Activated CD4-positive, alpha-beta T cell treated with anti-CD3 and anti-CD28 coated beads, Interleukin-2, amount 10 ng/mL, durations not matched to agents 7 days and 5 days (primary cell): ENCODE data around the gene WDR91. TPM values are rescaled to one million over a fixed set of nuclear protein-coding genes. Genes with fewer than 3 reads are reported as not detected.

ENCODE experiments used
- CTCF ChIA-PET: fragments of 350-600 bp; sonication (Branson Sonifier 250); formaldehyde crosslinking; loops from one replicate; lab custom pipeline; 2021; ENCODE audit warnings: antibody characterized with exemption; lab: Charles Lee
- POLR2A ChIA-PET: fragments of 350-600 bp; sonication (Branson Sonifier 250); formaldehyde crosslinking; loops from one replicate; lab custom pipeline; 2021; ENCODE audit warnings: antibody characterized with exemption; lab: Charles Lee
- DNase-seq: peaks from one replicate; pipeline ENCODE4 v3.0.0-alpha.2; 2020
- H3K27ac Mint-ChIP-seq: one replicate; pipeline ENCODE4 v1.8.0; 2021; ENCODE audit warnings: mild to moderate bottlenecking, moderate library complexity, mixed read lengths
- H3K27me3 Mint-ChIP-seq: one replicate; pipeline ENCODE4 v1.8.0; 2021; ENCODE audit warnings: mixed read lengths
- H3K36me3 Mint-ChIP-seq: one replicate; pipeline ENCODE4 v1.8.0; 2021; ENCODE audit warnings: low read depth, mixed read lengths
- H3K4me1 Mint-ChIP-seq: one replicate; pipeline ENCODE4 v1.8.0; 2021; ENCODE audit warnings: mixed read lengths
- H3K4me3 Mint-ChIP-seq: one replicate; pipeline ENCODE4 v1.8.0; 2021; ENCODE audit warnings: mild to moderate bottlenecking, moderate library complexity, mixed read lengths
- H3K9me3 Mint-ChIP-seq: one replicate; pipeline ENCODE4 v1.8.0; 2021; ENCODE audit warnings: mixed read lengths
- total RNA-seq, 2 experiments: library from RNA; stranded (reverse); gene quantifications; one replicate each; pipeline ENCODE4 v1.2.3, GENCODE V29; 2021

Gene WDR91
- total RNA-seq, 2 experiments from 2014 or later = 15.5 to 17.3 TPM

GRCh38 chr7:135206941-135207391 is 4.4 kb downstream of the WDR91 start:
- peaks cover 16% of the 10 kb centered on the region for H3K36me3 Mint-ChIP-seq
- H3K4me1 Mint-ChIP-seq = peaks cover 36% of the 10 kb centered on the region
- DNase-seq = no peak
- CTCF ChIA-PET = interaction anchor here (0.6 to 1.2 kb wide), 2 partner anchors 9 to 139 kb away, joined by 3 read pairs; no protein-coding TSS in a partner anchor
- POLR2A ChIA-PET = no interaction called here
- no peak overlapping the region for H3K27ac Mint-ChIP-seq
- H3K27me3 Mint-ChIP-seq = no peaks in the 10 kb centered on the region
- H3K9me3 Mint-ChIP-seq = no peaks in the 10 kb centered on the region
- H3K4me3 Mint-ChIP-seq = no peak overlapping the region

GRCh38 chr7:135205850-135206249 is 5.5 kb downstream of the WDR91 start:
- H3K9me3 Mint-ChIP-seq = no peaks in the 10 kb centered on the region
- CTCF ChIA-PET = interaction anchor here (1.2 to 2.1 kb wide), 5 partner anchors 8 to 220 kb away, joined by 3 to 7 read pairs (median 4); partner anchors contain the start of genes AGBL3 and CYREN
- POLR2A ChIA-PET = interaction anchor here (0.7 kb wide), 1 partner anchor 58 kb away, joined by 3 read pairs; the partner anchor contains the start of gene TMEM140
- no peak overlapping the region for H3K4me3 Mint-ChIP-seq
- H3K27ac Mint-ChIP-seq = no peak overlapping the region
- no peak for DNase-seq
- H3K36me3 Mint-ChIP-seq = peaks cover 20% of the 10 kb centered on the region
- H3K4me1 Mint-ChIP-seq = peaks cover 31% of the 10 kb centered on the region
- no peaks in the 10 kb centered on the region for H3K27me3 Mint-ChIP-seq

- H3K27me3 Mint-ChIP-seq = no peaks in the 10 kb centered on the region
- peaks cover 20% of the 10 kb centered on the region for H3K36me3 Mint-ChIP-seq
- no peak for DNase-seq
- H3K4me3 Mint-ChIP-seq = no peak overlapping the region
- H3K4me1 Mint-ChIP-seq = peaks cover 23% of the 10 kb centered on the region
- POLR2A ChIA-PET = no interaction called here
- H3K9me3 Mint-ChIP-seq = no peaks in the 10 kb centered on the region
- no peak overlapping the region for H3K27ac Mint-ChIP-seq
- CTCF ChIA-PET = interaction anchor here (0.7 to 2.1 kb wide), 6 partner anchors 14 to 580 kb away, joined by 3 to 7 read pairs (median 4); partner anchors contain the start of genes AGBL3 and CYREN
These were observed 6.5 kb downstream of the WDR91 start for GRCh38 chr7:135204876-135205275.

GRCh38 chr7:135204341-135204749 is 7.0 kb downstream of the WDR91 start:
- ChIA-PET POLR2A (no interaction called here), CTCF (interaction anchor here (0.7 to 2.1 kb wide), 5 partner anchors 13 to 579 kb away, joined by 3 to 7 read pairs (median 3); partner anchors contain the start of gene CYREN)
- DNase-seq = no peak
- peaks cover 20% of the 10 kb centered on the region for H3K4me1 Mint-ChIP-seq
- H3K9me3 Mint-ChIP-seq = no peaks in the 10 kb centered on the region
- H3K27ac Mint-ChIP-seq = no peak overlapping the region
- H3K36me3 Mint-ChIP-seq = peaks cover 21% of the 10 kb centered on the region
- no peaks in the 10 kb centered on the region for H3K27me3 Mint-ChIP-seq
- no peak overlapping the region for H3K4me3 Mint-ChIP-seq

- Mint-ChIP-seq H3K36me3 (peaks cover 32% of the 10 kb centered on the region), H3K9me3 (no peaks in the 10 kb centered on the region), H3K4me1 (peaks cover 6% of the 10 kb centered on the region), H3K27ac (no peak overlapping the region), H3K4me3 (no peak overlapping the region), H3K27me3 (no peaks in the 10 kb centered on the region)
- no peak for DNase-seq
- POLR2A ChIA-PET = no interaction called here
- CTCF ChIA-PET = interaction anchor here (0.9 to 1.5 kb wide), 3 partner anchors 8 to 241 kb away, joined by 3 to 4 read pairs (median 3); no protein-coding TSS in a partner anchor
These were observed 10.0 kb downstream of the WDR91 start for GRCh38 chr7:135201350-135201749.

GRCh38 chr7:135200821-135201331 is 10.4 kb downstream of the WDR91 start:
- no peak overlapping the region for H3K27ac Mint-ChIP-seq
- H3K9me3 Mint-ChIP-seq = no peaks in the 10 kb centered on the region
- no peak for DNase-seq
- no peak overlapping the region for H3K4me3 Mint-ChIP-seq
- H3K4me1 Mint-ChIP-seq = peaks cover 6% of the 10 kb centered on the region
- POLR2A ChIA-PET = no interaction called here
- CTCF ChIA-PET = interaction anchor here (1.5 kb wide), 1 partner anchor 9 kb away, joined by 4 read pairs; no protein-coding TSS in a partner anchor
- peaks cover 30% of the 10 kb centered on the region for H3K36me3 Mint-ChIP-seq
- H3K27me3 Mint-ChIP-seq = no peaks in the 10 kb centered on the region

GRCh38 chr7:135199439-135199838 is 11.9 kb downstream of the WDR91 start:
- POLR2A ChIA-PET = no interaction called here
- Mint-ChIP-seq H3K9me3 (no peaks in the 10 kb centered on the region), H3K4me3 (no peak overlapping the region), H3K27ac (no peak overlapping the region), H3K27me3 (no peaks in the 10 kb centered on the region), H3K4me1 (peaks cover 6% of the 10 kb centered on the region), H3K36me3 (peaks cover 27% of the 10 kb centered on the region)
- DNase-seq = no peak
- CTCF ChIA-PET = no interaction called here

- H3K36me3 Mint-ChIP-seq = peaks cover 24% of the 10 kb centered on the region
- CTCF ChIA-PET = interaction anchor here (1.0 to 1.3 kb wide), 3 partner anchors 8 to 212 kb away, joined by 3 to 4 read pairs (median 3); partner anchors contain the start of genes AGBL3 and CYREN
- H3K27me3 Mint-ChIP-seq = no peaks in the 10 kb centered on the region
- H3K4me3 Mint-ChIP-seq = no peak overlapping the region
- POLR2A ChIA-PET = interaction anchor here (0.6 kb wide), 1 partner anchor 10 kb away, joined by 3 read pairs; no protein-coding TSS in a partner anchor
- no peak overlapping the region for H3K27ac Mint-ChIP-seq
- no peaks in the 10 kb centered on the region for H3K9me3 Mint-ChIP-seq
- DNase-seq = no peak
- H3K4me1 Mint-ChIP-seq = no peaks in the 10 kb centered on the region
These were observed 13.2 kb downstream of the WDR91 start for GRCh38 chr7:135197906-135198655.

- ChIA-PET POLR2A (no interaction called here), CTCF (interaction anchor here (1.0 to 1.3 kb wide), 2 partner anchors 9 to 211 kb away, joined by 3 read pairs; partner anchors contain the start of gene AGBL3)
- H3K36me3 Mint-ChIP-seq = peaks cover 25% of the 10 kb centered on the region
- H3K4me3 Mint-ChIP-seq = no peak overlapping the region
- H3K27me3 Mint-ChIP-seq = no peaks in the 10 kb centered on the region
- DNase-seq = no peak
- no peaks in the 10 kb centered on the region for H3K9me3 Mint-ChIP-seq
- no peak overlapping the region for H3K27ac Mint-ChIP-seq
- H3K4me1 Mint-ChIP-seq = no peaks in the 10 kb centered on the region
These were observed 14.0 kb downstream of the WDR91 start for GRCh38 chr7:135197343-135197742.

GRCh38 chr7:135195968-135196629 is 15.2 kb downstream of the WDR91 start:
- Mint-ChIP-seq H3K36me3 (peaks cover 24% of the 10 kb centered on the region), H3K4me3 (no peak overlapping the region), H3K4me1 (no peaks in the 10 kb centered on the region), H3K27me3 (no peaks in the 10 kb centered on the region), H3K27ac (no peak overlapping the region), H3K9me3 (no peaks in the 10 kb centered on the region)
- ChIA-PET POLR2A (no interaction called here), CTCF (interaction anchor here (0.6 to 1.3 kb wide), 4 partner anchors 13 to 38 kb away, joined by 3 to 4 read pairs (median 3); no protein-coding TSS in a partner anchor)
- DNase-seq = no peak

GRCh38 chr7:135195156-135195555 is 16.2 kb downstream of the WDR91 start:
- Mint-ChIP-seq H3K36me3 (peaks cover 24% of the 10 kb centered on the region), H3K4me3 (no peak overlapping the region), H3K27me3 (no peaks in the 10 kb centered on the region), H3K9me3 (no peaks in the 10 kb centered on the region), H3K27ac (no peak overlapping the region), H3K4me1 (no peaks in the 10 kb centered on the region)
- ChIA-PET CTCF (interaction anchor here (1.3 to 2.3 kb wide), 2 partner anchors 12 to 16 kb away, joined by 3 to 5 read pairs; partner anchors contain the start of gene WDR91), POLR2A (no interaction called here)
- no peak for DNase-seq

- no peak overlapping the region for H3K27ac Mint-ChIP-seq
These were observed 16.7 kb downstream of the WDR91 start for GRCh38 chr7:135194494-135195095.

More at GRCh38 chr7:135194494-135195095, 16.7 kb downstream of the WDR91 start:
- no peak overlapping the region for H3K4me3 Mint-ChIP-seq
- ChIA-PET CTCF (interaction anchor here (2.3 kb wide), 1 partner anchor 17 kb away, joined by 5 read pairs; the partner anchor contains the start of gene WDR91), POLR2A (no interaction called here)
- DNase-seq = no peak
- peaks cover 28% of the 10 kb centered on the region for H3K36me3 Mint-ChIP-seq
- H3K4me1 Mint-ChIP-seq = no peaks in the 10 kb centered on the region
- H3K27me3 Mint-ChIP-seq = no peaks in the 10 kb centered on the region
- no peaks in the 10 kb centered on the region for H3K9me3 Mint-ChIP-seq
